Neural cell (in vitro differentiated cells): ENCODE results near the gene ZNF714. TPM values are rescaled to one million over a fixed set of nuclear protein-coding genes. Genes with fewer than 3 reads are reported as not detected.

Experiments
- H2AFZ ChIP-seq: fragments of 200-600, 300-800 bp; sonication (generic), shearing (Covaris generic); 2 replicates; pipeline ENCODE4 v1.6.0; 2014; ENCODE audit warnings: low read depth, mild to moderate bottlenecking, antibody characterized with exemption, low read length, moderate library complexity
- H3F3A ChIP-seq: fragments of 200-600 bp; shearing (Covaris generic); 2 replicates; pipeline ENCODE4 v1.6.1; 2016; ENCODE audit warnings: mild to moderate bottlenecking, moderate library complexity, mixed read lengths, antibody characterized with exemption, low read length; ENCODE audit not compliant: insufficient read depth, poor library complexity, severe bottlenecking
- H3K27ac ChIP-seq: fragments of 200-600, 300-800 bp; sonication (generic), shearing (Covaris generic); 2 replicates; pipeline ENCODE4 v1.5.1; 2014; ENCODE audit warnings: mild to moderate bottlenecking, low read length, moderate library complexity
- H3K27me3 ChIP-seq: fragments of 300-800, 200-600 bp; sonication (generic), shearing (Covaris generic); 2 replicates; pipeline ENCODE4 v1.6.0; 2014; ENCODE audit warnings: mild to moderate bottlenecking, low read depth, low read length, moderate library complexity; ENCODE audit not compliant: insufficient read depth
- H3K36me3 ChIP-seq: fragments of 300-800, 200-600 bp; sonication (generic), shearing (Covaris generic); 2 replicates; pipeline ENCODE4 v1.5.1; 2014; ENCODE audit warnings: mild to moderate bottlenecking, antibody characterized with exemption, low read length, moderate library complexity; ENCODE audit not compliant: insufficient read depth
- H3K4me2 ChIP-seq: fragments of 300-800, 200-600 bp; sonication (generic), shearing (Covaris generic); 2 replicates; pipeline ENCODE4 v1.6.0; 2014; ENCODE audit warnings: mild to moderate bottlenecking, low read length
- H3K4me3 ChIP-seq: fragments of 300-800, 200-600 bp; sonication (generic), shearing (Covaris generic); 2 replicates; pipeline ENCODE4 v1.5.1; 2014; ENCODE audit warnings: mild to moderate bottlenecking, low read length, moderate library complexity
- H3K79me2 ChIP-seq: fragments of 200-600 bp; shearing (Covaris generic); replicated peaks from 2 replicates; pipeline ENCODE4 v1.6.0; 2014; ENCODE audit warnings: mild to moderate bottlenecking, low read length, moderate library complexity; ENCODE audit not compliant: insufficient read depth
- H3K9ac ChIP-seq: fragments of 300-800, 200-600 bp; sonication (generic), shearing (Covaris generic); 2 replicates; pipeline ENCODE4 v1.6.1; 2016; ENCODE audit warnings: mild to moderate bottlenecking, low read length, mixed read lengths
- H3K9me2 ChIP-seq: fragments of 200-600 bp; shearing (Covaris generic); 2 replicates; pipeline ENCODE4 v1.6.1; 2016; ENCODE audit warnings: mild to moderate bottlenecking, low read length, mixed read lengths; ENCODE audit not compliant: insufficient read depth
- H3K9me3 ChIP-seq: fragments of 200-600, 300-800 bp; sonication (generic), shearing (Covaris generic); 2 replicates; pipeline ENCODE4 v1.6.1; 2016; ENCODE audit warnings: mild to moderate bottlenecking, mixed run types, low read length, moderate library complexity, mixed read lengths
- H4K20me1 ChIP-seq: fragments of 200-600 bp; shearing (Covaris generic); 2 replicates; pipeline ENCODE4 v1.6.1; 2016; ENCODE audit warnings: mild to moderate bottlenecking, mixed run types; ENCODE audit not compliant: insufficient read depth
- EP300 ChIP-seq: fragments of 450-650 bp; conservative IDR thresholded peaks from 2 replicates; pipeline ENCODE4 v1.6.1; 2014; ENCODE audit warnings: antibody characterized with exemption, mild to moderate bottlenecking, moderate library complexity; ENCODE audit not compliant: poor library complexity, severe bottlenecking
- EZH2 ChIP-seq: fragments of 200-600, 300-800 bp; shearing (Covaris generic), sonication (generic); IDR thresholded peaks from 2 replicates; pipeline ENCODE4 v1.6.1; 2014; ENCODE audit warnings: antibody characterized with exemption, low read length, borderline replicate concordance, mild to moderate bottlenecking; ENCODE audit not compliant: insufficient read depth, poor library complexity, severe bottlenecking
- MXI1 ChIP-seq: fragments of 450-650 bp; conservative IDR thresholded peaks from 2 replicates; pipeline ENCODE4 v1.6.1; 2014; ENCODE audit warnings: antibody characterized with exemption, mild to moderate bottlenecking; ENCODE audit not compliant: poor library complexity, severe bottlenecking
- POLR2AphosphoS5 ChIP-seq: IDR thresholded peaks from 2 replicates; pipeline ENCODE4 v1.6.1; 2012
- RAD21 ChIP-seq: fragments of 450-650 bp; conservative IDR thresholded peaks from 2 replicates; pipeline ENCODE4 v1.6.1; 2014; ENCODE audit warnings: antibody characterized with exemption, mild to moderate bottlenecking, moderate library complexity
- SMC3 ChIP-seq: fragments of 450-650 bp; conservative IDR thresholded peaks from 2 replicates; pipeline ENCODE4 v1.6.1; 2014; ENCODE audit warnings: antibody characterized with exemption, mild to moderate bottlenecking, moderate library complexity; ENCODE audit not compliant: poor library complexity
- TAF1 ChIP-seq: IDR thresholded peaks from 2 replicates; pipeline ENCODE4 v1.6.1; 2012; ENCODE audit warnings: low read depth
- polyA plus RNA-seq: library from polyadenylated mRNA; depleted of rRNA; stranded (reverse); fragments of >200 nt; gene quantifications from 2 replicates; pipeline ENCODE4 v1.2.3, GENCODE V29; 2014
- TF ChIP-seq, protein P1 (sequence below): IDR thresholded peaks from 2 replicates; pipeline ENCODE4 v1.6.1; 2012; ENCODE audit warnings: borderline replicate concordance
- TF ChIP-seq, protein P2 (sequence below): fragments of 450-650 bp; IDR thresholded peaks from 2 replicates; pipeline ENCODE4 v1.5.1; 2014; ENCODE audit warnings: antibody characterized with exemption, mild to moderate bottlenecking, moderate library complexity; ENCODE audit not compliant: poor library complexity, severe bottlenecking

Gene ZNF714
- polyA plus RNA-seq, 1 donor from 2014 or later: 68.8 TPM

DNA sequence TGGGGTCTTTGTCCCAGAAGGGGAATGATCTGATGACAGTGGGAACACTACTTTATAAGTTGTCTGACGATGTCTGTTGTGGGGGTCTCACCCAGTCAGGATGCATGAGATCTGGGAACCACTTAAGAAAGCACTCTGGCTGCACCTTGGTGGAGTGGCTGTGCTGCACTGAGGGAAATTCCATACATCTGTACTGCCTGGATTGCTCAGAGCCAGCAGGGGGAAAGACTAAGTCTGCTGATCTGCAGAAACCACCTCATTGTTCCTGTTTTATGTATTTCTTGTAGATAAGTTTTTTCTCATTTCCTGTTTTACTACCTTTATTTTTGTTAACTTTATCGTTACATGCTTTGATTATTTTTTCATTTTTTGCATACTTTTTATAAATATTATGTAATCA is 34.3 kb upstream of the ZNF714 start (continued):
- TF ChIP-seq, protein P1, sequence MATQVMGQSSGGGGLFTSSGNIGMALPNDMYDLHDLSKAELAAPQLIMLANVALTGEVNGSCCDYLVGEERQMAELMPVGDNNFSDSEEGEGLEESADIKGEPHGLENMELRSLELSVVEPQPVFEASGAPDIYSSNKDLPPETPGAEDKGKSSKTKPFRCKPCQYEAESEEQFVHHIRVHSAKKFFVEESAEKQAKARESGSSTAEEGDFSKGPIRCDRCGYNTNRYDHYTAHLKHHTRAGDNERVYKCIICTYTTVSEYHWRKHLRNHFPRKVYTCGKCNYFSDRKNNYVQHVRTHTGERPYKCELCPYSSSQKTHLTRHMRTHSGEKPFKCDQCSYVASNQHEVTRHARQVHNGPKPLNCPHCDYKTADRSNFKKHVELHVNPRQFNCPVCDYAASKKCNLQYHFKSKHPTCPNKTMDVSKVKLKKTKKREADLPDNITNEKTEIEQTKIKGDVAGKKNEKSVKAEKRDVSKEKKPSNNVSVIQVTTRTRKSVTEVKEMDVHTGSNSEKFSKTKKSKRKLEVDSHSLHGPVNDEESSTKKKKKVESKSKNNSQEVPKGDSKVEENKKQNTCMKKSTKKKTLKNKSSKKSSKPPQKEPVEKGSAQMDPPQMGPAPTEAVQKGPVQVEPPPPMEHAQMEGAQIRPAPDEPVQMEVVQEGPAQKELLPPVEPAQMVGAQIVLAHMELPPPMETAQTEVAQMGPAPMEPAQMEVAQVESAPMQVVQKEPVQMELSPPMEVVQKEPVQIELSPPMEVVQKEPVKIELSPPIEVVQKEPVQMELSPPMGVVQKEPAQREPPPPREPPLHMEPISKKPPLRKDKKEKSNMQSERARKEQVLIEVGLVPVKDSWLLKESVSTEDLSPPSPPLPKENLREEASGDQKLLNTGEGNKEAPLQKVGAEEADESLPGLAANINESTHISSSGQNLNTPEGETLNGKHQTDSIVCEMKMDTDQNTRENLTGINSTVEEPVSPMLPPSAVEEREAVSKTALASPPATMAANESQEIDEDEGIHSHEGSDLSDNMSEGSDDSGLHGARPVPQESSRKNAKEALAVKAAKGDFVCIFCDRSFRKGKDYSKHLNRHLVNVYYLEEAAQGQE: no peak
- TF ChIP-seq EP300: no peak

DNA sequence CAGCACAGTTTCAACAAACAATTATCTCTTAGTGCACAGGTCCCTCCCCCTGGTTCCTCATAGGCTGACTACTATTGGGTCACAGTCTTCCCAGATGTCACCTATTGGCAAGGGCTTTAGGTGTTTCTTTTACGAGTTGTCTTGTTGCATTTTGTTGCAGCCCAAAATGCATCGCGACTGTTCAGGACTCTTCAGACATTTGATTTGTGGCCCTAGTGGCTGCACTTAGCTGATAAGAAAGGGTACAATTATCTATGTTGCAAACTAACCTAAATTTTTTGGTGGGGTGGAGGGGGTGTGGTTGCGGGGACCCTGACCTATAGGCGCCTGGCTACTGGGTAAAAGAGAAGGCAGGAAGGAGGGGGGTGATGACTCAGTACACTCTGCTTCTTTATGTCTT is 29.1 kb upstream of the ZNF714 start:
- H3K27me3 ChIP-seq: no peaks in the 10 kb centered on the region
- no peak overlapping the region for H3K27ac ChIP-seq
- no peak overlapping the region for H2AFZ ChIP-seq
- TF ChIP-seq, protein P1: no peak
- no peak for TF ChIP-seq EZH2
- no peak for TF ChIP-seq SMC3
- no peak for TF ChIP-seq RAD21
- no peak for TF ChIP-seq MXI1
- TF ChIP-seq, protein P2, sequence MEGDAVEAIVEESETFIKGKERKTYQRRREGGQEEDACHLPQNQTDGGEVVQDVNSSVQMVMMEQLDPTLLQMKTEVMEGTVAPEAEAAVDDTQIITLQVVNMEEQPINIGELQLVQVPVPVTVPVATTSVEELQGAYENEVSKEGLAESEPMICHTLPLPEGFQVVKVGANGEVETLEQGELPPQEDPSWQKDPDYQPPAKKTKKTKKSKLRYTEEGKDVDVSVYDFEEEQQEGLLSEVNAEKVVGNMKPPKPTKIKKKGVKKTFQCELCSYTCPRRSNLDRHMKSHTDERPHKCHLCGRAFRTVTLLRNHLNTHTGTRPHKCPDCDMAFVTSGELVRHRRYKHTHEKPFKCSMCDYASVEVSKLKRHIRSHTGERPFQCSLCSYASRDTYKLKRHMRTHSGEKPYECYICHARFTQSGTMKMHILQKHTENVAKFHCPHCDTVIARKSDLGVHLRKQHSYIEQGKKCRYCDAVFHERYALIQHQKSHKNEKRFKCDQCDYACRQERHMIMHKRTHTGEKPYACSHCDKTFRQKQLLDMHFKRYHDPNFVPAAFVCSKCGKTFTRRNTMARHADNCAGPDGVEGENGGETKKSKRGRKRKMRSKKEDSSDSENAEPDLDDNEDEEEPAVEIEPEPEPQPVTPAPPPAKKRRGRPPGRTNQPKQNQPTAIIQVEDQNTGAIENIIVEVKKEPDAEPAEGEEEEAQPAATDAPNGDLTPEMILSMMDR: no peak
- TF ChIP-seq POLR2AphosphoS5: no peak
- TF ChIP-seq EP300: no peak
- TF ChIP-seq TAF1: no peak
- no peak overlapping the region for H3K9ac ChIP-seq
- H3F3A ChIP-seq: no peaks in the 10 kb centered on the region
- no peaks in the 10 kb centered on the region for H3K79me2 ChIP-seq
- peaks cover 9% of the 10 kb centered on the region for H3K9me3 ChIP-seq
- no peaks in the 10 kb centered on the region for H3K9me2 ChIP-seq
- H3K4me2 ChIP-seq: no peak overlapping the region
- no peaks in the 10 kb centered on the region for H4K20me1 ChIP-seq
- peaks cover 20% of the 10 kb centered on the region for H3K36me3 ChIP-seq
- no peak overlapping the region for H3K4me3 ChIP-seq
